HEK293 (cell line): ENCODE data around the gene XIAP.

ENCODE experiments used
- CTCF ChIA-PET: fragments of 350-600 bp; formaldehyde crosslinking; extraction: SDS; loops from one replicate; lab custom pipeline; 2021; ENCODE audit warnings: antibody characterized with exemption; lab: Yijun Ruan, JAX
- POLR2A ChIA-PET: fragments of 300-600 bp; formaldehyde crosslinking; extraction: SDS; loops from one replicate; lab custom pipeline; 2020; ENCODE audit warnings: antibody characterized with exemption, inconsistent platforms; lab: Yijun Ruan, JAX
- H3K27ac ChIP-seq: fragments of 200-500 bp; sonication (Bioruptor generic); 2 replicates; pipeline ENCODE4 v1.5.1; 2014; ENCODE audit warnings: low read depth, low read length, control low read depth, inconsistent platforms; ENCODE audit errors: extremely low read depth
- H3K36me3 ChIP-seq, 2 experiments: fragments of 200-500 bp in 1 of 2; sonication (Bioruptor generic) in 1 of 2; 1 replicate in 1 of 2; 2 replicates in 1 of 2; pipeline ENCODE4 v1.5.1; 2014 to 2017; ENCODE audit warnings: inconsistent platforms in 2 of 2, low read length in 2 of 2; ENCODE audit not compliant: control insufficient read depth in 2 of 2, insufficient read depth in 1 of 2
- H3K4me1 ChIP-seq: fragments of 200-500 bp; sonication (Bioruptor generic); 2 replicates; pipeline ENCODE4 v1.5.1; 2014; ENCODE audit warnings: mild to moderate bottlenecking, low read length, inconsistent platforms; ENCODE audit not compliant: control insufficient read depth, insufficient read depth
- H3K4me3 ChIP-seq: 2 replicates; pipeline ENCODE4 v1.5.1; 2011; ENCODE audit warnings: low read depth, mild to moderate bottlenecking, control low read depth, low read length, moderate library complexity
- H3K9me3 ChIP-seq: fragments of 200-500 bp; sonication (Bioruptor generic); 2 replicates; pipeline ENCODE4 v1.5.1; 2014; ENCODE audit warnings: low read depth, low read length, inconsistent platforms; ENCODE audit not compliant: control insufficient read depth, insufficient read depth
- ATF2 ChIP-seq: fragments of 450-650 bp; formaldehyde crosslinking; IDR thresholded peaks from 2 replicates; pipeline ENCODE4 v1.5.1; 2016; ENCODE audit warnings: missing biosample characterization, missing genetic modification characterization, low read depth
- ELK4 ChIP-seq: IDR thresholded peaks from 2 replicates; pipeline ENCODE4 v1.6.1; 2011; ENCODE audit warnings: mild to moderate bottlenecking, low read depth, low read length, borderline replicate concordance
- GLIS1 ChIP-seq: fragments of 450-650 bp; formaldehyde crosslinking; IDR thresholded peaks from 2 replicates; pipeline ENCODE4 v1.5.1; 2016; ENCODE audit warnings: missing biosample characterization, missing genetic modification characterization
- KLF1 ChIP-seq: fragments of 450-650 bp; formaldehyde crosslinking; IDR thresholded peaks from 2 replicates; pipeline ENCODE4 v1.5.1; 2016; ENCODE audit warnings: missing biosample characterization, missing genetic modification characterization
- KLF10 ChIP-seq: fragments of 450-650 bp; IDR thresholded peaks from 2 replicates; pipeline ENCODE4 v1.5.1; 2018; ENCODE audit warnings: missing biosample characterization, mild to moderate bottlenecking, missing genetic modification characterization
- KLF8 ChIP-seq: fragments of 450-650 bp; formaldehyde crosslinking; IDR thresholded peaks from 2 replicates; pipeline ENCODE4 v1.5.1; 2016; ENCODE audit warnings: missing biosample characterization, missing genetic modification characterization
- MYNN ChIP-seq: fragments of 450-650 bp; formaldehyde crosslinking; IDR thresholded peaks from 2 replicates; pipeline ENCODE4 v1.5.1; 2016; ENCODE audit warnings: missing biosample characterization, missing genetic modification characterization, borderline replicate concordance
- PRDM6 ChIP-seq: fragments of 450-650 bp; formaldehyde crosslinking; IDR thresholded peaks from 2 replicates; pipeline ENCODE4 v1.5.1; 2017; ENCODE audit warnings: missing biosample characterization, missing genetic modification characterization
- ZBTB11 ChIP-seq: fragments of 450-650 bp; formaldehyde crosslinking; conservative IDR thresholded peaks from 2 replicates; pipeline ENCODE4 v1.5.1; 2016; ENCODE audit warnings: low read depth, missing biosample characterization, missing genetic modification characterization
- ZBTB21 ChIP-seq: fragments of 450-650 bp; formaldehyde crosslinking; IDR thresholded peaks from 2 replicates; pipeline ENCODE4 v1.5.1; 2017; ENCODE audit warnings: missing biosample characterization, missing genetic modification characterization
- ZFP69B ChIP-seq: fragments of 450-650 bp; formaldehyde crosslinking; IDR thresholded peaks from 2 replicates; pipeline ENCODE4 v1.5.1; 2016; ENCODE audit warnings: missing biosample characterization, missing genetic modification characterization
- ZNF121 ChIP-seq: fragments of 450-650 bp; formaldehyde crosslinking; IDR thresholded peaks from 2 replicates; pipeline ENCODE4 v1.5.1; 2016; ENCODE audit warnings: missing biosample characterization, missing genetic modification characterization
- ZNF132 ChIP-seq: fragments of 450-650 bp; formaldehyde crosslinking; IDR thresholded peaks from 2 replicates; pipeline ENCODE4 v1.5.1; 2017; ENCODE audit warnings: missing biosample characterization, missing genetic modification characterization, borderline replicate concordance
- ZNF148 ChIP-seq: fragments of 450-650 bp; formaldehyde crosslinking; IDR thresholded peaks from 2 replicates; pipeline ENCODE4 v1.5.0; 2017; ENCODE audit warnings: missing biosample characterization, missing genetic modification characterization, borderline replicate concordance
- ZNF2 ChIP-seq: fragments of 450-650 bp; formaldehyde crosslinking; IDR thresholded peaks from 2 replicates; pipeline ENCODE4 v1.5.1; 2016; ENCODE audit warnings: missing biosample characterization, missing genetic modification characterization
- ZNF37A ChIP-seq: fragments of 450-650 bp; IDR thresholded peaks from 2 replicates; pipeline ENCODE4 v1.5.1; 2018; ENCODE audit warnings: missing biosample characterization, missing genetic modification characterization
- ZNF529 ChIP-seq: fragments of 450-650 bp; formaldehyde crosslinking; IDR thresholded peaks from 2 replicates; pipeline ENCODE4 v1.5.1; 2017; ENCODE audit warnings: missing genetic modification characterization, missing biosample characterization; ENCODE audit not compliant: insufficient replicate concordance
- ZNF621 ChIP-seq: fragments of 450-650 bp; formaldehyde crosslinking; IDR thresholded peaks from 2 replicates; pipeline ENCODE4 v1.5.1; 2017; ENCODE audit warnings: missing biosample characterization, missing genetic modification characterization
- ZNF629 ChIP-seq: fragments of 450-650 bp; formaldehyde crosslinking; IDR thresholded peaks from 2 replicates; pipeline ENCODE4 v1.5.1; 2017; ENCODE audit warnings: missing biosample characterization, missing genetic modification characterization
- ZNF654 ChIP-seq: fragments of 450-650 bp; formaldehyde crosslinking; IDR thresholded peaks from 2 replicates; pipeline ENCODE4 v1.5.1; 2016; ENCODE audit warnings: low read depth, missing biosample characterization, missing genetic modification characterization
- ZNF677 ChIP-seq: fragments of 450-650 bp; IDR thresholded peaks from 2 replicates; pipeline ENCODE4 v1.5.0; 2018; ENCODE audit warnings: missing biosample characterization, mild to moderate bottlenecking, missing genetic modification characterization, moderate library complexity

Gene XIAP

GRCh38 chrX:123859846-123860838 is at the start of gene XIAP (continued):
- TF ChIP-seq ZNF148 (tag by site-specific recombination) (no peak), KLF10 (peak; percentile 66; the same call in 1 of the 2 replicates), ZNF37A (tag by site-specific recombination) (no peak), GLIS1 (peak; percentile 90)

- POLR2A ChIA-PET: no interaction called here
- TF ChIP-seq PRDM6: 0 out of 2 replicates have a peak, but pooled peaks have one; percentile 24
- peak; percentile 89 for TF ChIP-seq ATF2 (tag by site-specific recombination)
- TF ChIP-seq ELK4: no peak
- no peak for TF ChIP-seq ZNF529 (tag by site-specific recombination)
- TF ChIP-seq ZNF677 (tag by site-specific recombination): no peak
- TF ChIP-seq ZNF2 (tag by site-specific recombination): no peak
- TF ChIP-seq ZFP69B (tag by site-specific recombination): no peak
- 0 out of 2 replicates have a peak, but pooled peaks have one; percentile 24 for TF ChIP-seq ZBTB21
- no peak for TF ChIP-seq ZNF621 (tag by site-specific recombination)
- no peak for TF ChIP-seq ZNF654 (tag by site-specific recombination)
- TF ChIP-seq ZNF37A (tag by site-specific recombination): no peak
- peak; percentile 57; the same call in 1 of the 2 replicates for TF ChIP-seq ZNF629 (tag by site-specific recombination)
- TF ChIP-seq ZNF121 (tag by site-specific recombination): no peak
- TF ChIP-seq ZNF148 (tag by site-specific recombination): no peak
- TF ChIP-seq MYNN (tag by site-specific recombination): no peak
- no peak for TF ChIP-seq ZBTB11 (tag by site-specific recombination)
- no peak for TF ChIP-seq KLF1 (tag by site-specific recombination)
- TF ChIP-seq ZNF132 (tag by site-specific recombination): no peak
- no peak for TF ChIP-seq KLF8 (tag by site-specific recombination)
Observed at GRCh38 chrX:123814343-123814742, 45.5 kb upstream of the XIAP start.

More at GRCh38 chrX:123814343-123814742, 45.5 kb upstream of the XIAP start:
- Histone ChIP-seq H3K4me1 (no peaks in the 10 kb centered on the region), H3K4me3 (no peak overlapping the region), H3K27ac (no peak overlapping the region), H3K36me3 (no peaks in the 10 kb centered on the region), H3K9me3 (no peaks in the 10 kb centered on the region)
- CTCF ChIA-PET: interaction anchor here (0.7 kb wide), 1 partner anchor 19 kb away, joined by 3 read pairs; no protein-coding TSS in a partner anchor
